Mucosa of rectum (tissue), 2 donors: ENCODE data around the gene PNMT.

Experiments used
- H3K27ac ChIP-seq, 2 donors: one replicate each; pipeline ENCODE4 v1.7.0; 2013; ENCODE audit warnings: inconsistent platforms in 2 of 2, low read depth in 2 of 2, low read length in 2 of 2
- H3K27me3 ChIP-seq, 2 donors: one replicate each; pipeline ENCODE4 v1.7.0; 2013; ENCODE audit warnings: low read length in 2 of 2; ENCODE audit not compliant: control insufficient read depth in 2 of 2, insufficient read depth in 2 of 2
- H3K36me3 ChIP-seq, 2 donors: one replicate each; pipeline ENCODE4 v1.7.0; 2013; ENCODE audit warnings: low read length in 2 of 2; ENCODE audit not compliant: control insufficient read depth in 2 of 2, insufficient read depth in 2 of 2
- H3K4me1 ChIP-seq, 2 donors: one replicate each; pipeline ENCODE4 v1.7.0; 2013; ENCODE audit warnings: low read length in 2 of 2, mild to moderate bottlenecking in 1 of 2; ENCODE audit not compliant: control insufficient read depth in 2 of 2, insufficient read depth in 2 of 2
- H3K4me3 ChIP-seq, 2 donors: one replicate each; pipeline ENCODE4 v1.7.0; 2013; ENCODE audit warnings: low read length in 2 of 2
- H3K9ac ChIP-seq, 2 donors: one replicate each; pipeline ENCODE4 v1.7.0; 2013; ENCODE audit warnings: low read length in 2 of 2, low read depth in 1 of 2, mild to moderate bottlenecking in 1 of 2
- H3K9me3 ChIP-seq, 2 donors: one replicate each; pipeline ENCODE4 v1.7.0; 2013; ENCODE audit warnings: low read length in 2 of 2; ENCODE audit not compliant: control insufficient read depth in 2 of 2
- donor health status: healthy.
- donor health status: Normal muscosa, but diverticular disease.

PNMT gene

GRCh38 chr17:39641097-39641496 lies 27.2 kb upstream of the PNMT start:
- H3K9ac ChIP-seq: no peak overlapping the region
- no peak overlapping the region for H3K4me3 ChIP-seq
- H3K27ac ChIP-seq: no peak overlapping the region
- H3K9me3 ChIP-seq: no peaks in the 10 kb centered on the region
- peaks cover 24 to 26% of the 10 kb centered on the region in 2 donors for H3K4me1 ChIP-seq
- peaks cover 19% of the 10 kb centered on the region in 2 donors for H3K36me3 ChIP-seq
- no peaks in the 10 kb centered on the region for H3K27me3 ChIP-seq

DNA sequence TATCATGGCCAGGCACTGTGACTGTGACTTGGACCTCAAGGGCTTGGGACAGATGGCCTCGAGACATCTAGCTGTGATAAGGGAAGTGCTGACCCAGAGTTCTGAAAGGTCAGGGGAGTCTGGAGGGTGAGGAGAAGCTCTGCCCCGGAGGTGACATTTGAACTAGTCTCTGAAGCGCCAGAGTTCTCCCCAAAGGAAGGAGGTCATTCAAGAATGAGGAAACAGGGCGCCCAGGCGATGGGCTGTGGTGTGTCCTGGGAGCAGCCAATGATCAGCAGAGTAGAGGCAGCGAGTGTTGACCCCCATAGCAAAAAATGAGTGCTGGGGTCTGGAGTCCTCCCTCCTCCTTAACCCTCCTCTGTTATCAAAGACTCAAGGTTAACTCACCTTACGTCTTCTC lies 26.4 kb upstream of the PNMT start:
- H3K36me3 ChIP-seq: peaks cover 19 to 21% of the 10 kb centered on the region in 2 donors
- no peak overlapping the region for H3K9ac ChIP-seq
- H3K27ac ChIP-seq: no peak overlapping the region
- H3K4me3 ChIP-seq: no peak overlapping the region
- H3K4me1 ChIP-seq: peaks cover 19 to 20% of the 10 kb centered on the region in 2 donors
- H3K27me3 ChIP-seq: no peaks in the 10 kb centered on the region
- H3K9me3 ChIP-seq: no peaks in the 10 kb centered on the region

GRCh38 chr17:39642291-39643074 lies 25.8 kb upstream of the PNMT start:
- H3K36me3 ChIP-seq: peaks cover 19 to 21% of the 10 kb centered on the region in 2 donors
- no peak overlapping the region for H3K4me3 ChIP-seq
- H3K9me3 ChIP-seq: no peaks in the 10 kb centered on the region
- H3K4me1 ChIP-seq: peaks cover 19 to 20% of the 10 kb centered on the region in 2 donors
- H3K27ac ChIP-seq: no peak overlapping the region
- H3K27me3 ChIP-seq: no peaks in the 10 kb centered on the region
- H3K9ac ChIP-seq: no peak overlapping the region

GRCh38 chr17:39643271-39643670 lies 25.0 kb upstream of the PNMT start:
- peaks cover 11 to 12% of the 10 kb centered on the region in 2 donors for H3K4me1 ChIP-seq
- H3K36me3 ChIP-seq: peaks cover 16 to 17% of the 10 kb centered on the region in 2 donors
- H3K9ac ChIP-seq: no peak overlapping the region
- no peak overlapping the region for H3K27ac ChIP-seq
- no peaks in the 10 kb centered on the region for H3K9me3 ChIP-seq
- H3K4me3 ChIP-seq: no peak overlapping the region
- H3K27me3 ChIP-seq: no peaks in the 10 kb centered on the region

DNA sequence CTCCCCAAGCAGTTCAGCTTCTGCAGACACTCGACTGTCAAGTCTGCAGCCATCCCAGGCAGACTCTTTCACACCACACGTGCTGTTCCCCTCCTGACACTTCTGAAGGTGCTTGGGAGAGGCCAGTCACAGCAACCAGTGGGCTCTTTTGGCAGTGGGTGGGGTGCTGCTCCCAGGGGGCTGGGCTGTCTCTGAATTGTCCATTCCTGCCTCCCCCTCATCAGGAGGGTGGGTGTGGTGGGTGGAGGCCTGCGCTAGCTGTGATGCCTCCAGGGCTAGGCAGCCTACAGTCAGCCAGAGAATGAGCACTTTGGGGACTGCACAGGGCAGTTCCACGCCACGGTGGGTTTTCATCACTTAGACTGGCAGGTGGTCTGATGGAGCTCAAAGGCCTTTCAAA lies 21.0 kb upstream of the PNMT start:
- Histone ChIP-seq H3K27me3 (no peaks in the 10 kb centered on the region), H3K9me3 (no peaks in the 10 kb centered on the region), H3K27ac (no peak overlapping the region), H3K4me3 (no peak overlapping the region), H3K9ac (no peak overlapping the region), H3K36me3 (peaks cover 7 to 13% of the 10 kb centered on the region in 2 donors), H3K4me1 (peaks cover 14 to 19% of the 10 kb centered on the region in 2 donors)

DNA sequence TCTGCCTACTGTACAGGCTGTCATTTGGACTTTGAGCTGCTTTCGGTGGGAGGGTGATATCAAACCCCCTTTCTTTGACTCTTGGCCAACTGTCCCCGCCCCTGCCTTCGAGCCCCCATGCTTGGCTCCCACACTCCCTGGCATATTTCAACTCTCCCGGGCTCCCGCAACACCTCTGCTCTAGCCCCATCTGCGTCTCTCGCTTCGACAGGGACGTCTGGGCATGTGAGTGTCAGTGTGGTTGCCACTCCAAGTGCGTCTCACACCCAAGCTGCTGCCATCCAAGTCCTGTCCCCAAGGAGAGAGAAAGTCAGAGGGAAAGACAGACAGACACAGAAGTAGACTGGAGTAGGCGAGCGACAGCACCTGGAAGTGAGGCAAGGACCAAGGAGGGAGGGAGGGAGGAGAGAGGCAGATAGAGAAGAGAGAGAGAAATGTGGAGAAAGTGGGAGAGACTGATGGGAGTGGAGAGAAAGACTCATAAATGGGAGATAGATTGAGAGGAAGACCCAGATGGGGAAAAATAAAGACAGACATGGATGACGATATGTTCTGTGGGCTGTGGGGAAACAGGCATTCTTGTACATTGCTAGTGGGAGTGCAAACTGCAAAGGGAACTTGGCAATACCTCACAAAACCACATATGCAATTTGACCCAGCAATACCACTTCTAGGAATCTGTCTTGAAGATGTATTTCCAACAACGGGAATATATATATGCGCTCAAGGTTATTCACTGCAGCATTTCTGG lies 19.5 kb upstream of the PNMT start:
- Histone ChIP-seq H3K36me3 (peaks cover 2 to 11% of the 10 kb centered on the region in 2 donors), H3K4me3 (no peak overlapping the region), H3K27ac (no peak overlapping the region), H3K9me3 (no peaks in the 10 kb centered on the region), H3K9ac (no peak overlapping the region), H3K27me3 (no peaks in the 10 kb centered on the region), H3K4me1 (peaks cover 26 to 33% of the 10 kb centered on the region in 2 donors)

DNA sequence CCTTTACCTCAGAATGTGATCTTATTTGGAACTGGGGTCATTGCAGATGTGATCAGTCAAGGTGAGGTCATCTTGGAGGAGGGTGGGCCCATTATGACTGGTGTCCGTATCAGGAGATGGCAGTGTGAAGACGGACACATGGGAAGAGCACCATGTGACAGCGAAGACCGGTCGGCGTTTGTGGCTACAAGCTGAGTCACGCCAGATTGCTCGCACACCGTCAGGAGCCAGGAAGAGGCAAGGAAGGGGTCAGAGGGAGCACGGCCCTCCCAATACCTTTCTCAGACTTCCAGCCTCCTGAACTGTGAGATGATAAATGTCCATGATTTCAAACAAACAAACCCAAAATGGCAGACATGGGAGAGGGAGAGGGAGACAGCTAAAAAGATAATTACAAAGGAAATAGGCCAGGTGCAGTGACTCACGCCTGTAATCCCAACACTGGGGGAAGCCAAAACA lies 18.1 kb upstream of the PNMT start:
- H3K4me3 ChIP-seq: no peak overlapping the region
- no peak overlapping the region for H3K9ac ChIP-seq
- no peaks in the 10 kb centered on the region for H3K9me3 ChIP-seq
- H3K4me1 ChIP-seq: peaks cover 26 to 33% of the 10 kb centered on the region in 2 donors
- no peak overlapping the region for H3K27ac ChIP-seq
- no peaks in the 10 kb centered on the region for H3K27me3 ChIP-seq
- peaks cover 4 to 11% of the 10 kb centered on the region in 2 donors for H3K36me3 ChIP-seq

DNA sequence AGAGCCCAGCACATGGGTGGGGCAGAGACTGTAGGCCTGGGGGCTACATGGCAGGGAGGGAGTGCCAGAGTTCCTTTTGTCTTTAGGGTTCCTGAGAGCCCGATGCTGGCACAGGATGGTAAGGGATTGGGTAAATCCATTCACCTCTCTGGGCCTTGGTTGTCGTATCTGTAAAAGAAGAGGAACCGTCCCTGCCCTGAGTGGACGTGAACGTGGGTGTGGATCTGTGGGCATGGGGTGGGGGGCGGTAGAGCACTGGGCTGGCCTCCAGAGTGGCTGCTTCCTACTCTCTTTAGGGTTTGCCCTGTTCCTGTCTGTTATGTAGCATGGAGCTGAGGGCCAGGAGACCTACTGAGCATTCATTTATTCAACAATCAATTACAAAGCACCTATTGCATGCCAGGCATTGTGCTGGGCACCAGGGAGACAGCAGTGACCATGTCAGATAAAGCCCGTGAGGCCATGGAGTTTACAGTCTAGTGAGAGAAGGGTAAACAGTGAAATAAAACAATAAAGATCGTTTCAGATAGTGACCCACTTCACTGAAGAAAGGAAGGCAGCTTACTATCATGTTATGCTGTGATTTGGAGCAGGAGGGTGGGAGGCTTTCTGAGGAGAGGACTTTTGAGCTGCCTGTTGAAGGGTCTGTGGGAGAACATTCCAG lies 16.2 kb upstream of the PNMT start:
- Histone ChIP-seq H3K27me3 (no peaks in the 10 kb centered on the region), H3K36me3 (peaks cover 8 to 15% of the 10 kb centered on the region in 2 donors), H3K27ac (peak overlapping the region; percentile 71 to 83), H3K9ac (peak overlapping the region in 1 of 2 donors; percentile 41), H3K4me3 (no peak overlapping the region), H3K9me3 (no peaks in the 10 kb centered on the region), H3K4me1 (peaks cover 26 to 31% of the 10 kb centered on the region in 2 donors)

- Histone ChIP-seq H3K27ac (peak overlapping the region; percentile 71 to 83), H3K36me3 (peaks cover 11 to 19% of the 10 kb centered on the region in 2 donors), H3K9me3 (no peaks in the 10 kb centered on the region), H3K4me1 (peaks cover 26 to 31% of the 10 kb centered on the region in 2 donors), H3K9ac (peak overlapping the region in 1 of 2 donors; percentile 41), H3K4me3 (no peak overlapping the region), H3K27me3 (no peaks in the 10 kb centered on the region)
Observed at GRCh38 chr17:39652587-39653315, 15.5 kb upstream of the PNMT start.
